Activated T-cell treated with anti-CD3 and anti-CD28 coated beads for 1 hour (primary cell): ENCODE results near the gene CREB3.

Experiments used
- DNase-seq: peaks from one replicate; pipeline ENCODE4 v3.0.0-alpha.2; 2020; ENCODE audit warnings: low read depth

Gene CREB3

GRCh38 chr9:35727676-35728040 is 4.8 kb upstream of the CREB3 start:
- DNase-seq = no peak

- no peak for DNase-seq
These were observed 4.2 kb upstream of the CREB3 start for GRCh38 chr9:35728041-35728971.

- no peak for DNase-seq
These were observed 3.4 kb upstream of the CREB3 start for GRCh38 chr9:35729101-35729500.

GRCh38 chr9:35729700-35730485 is 2.6 kb upstream of the CREB3 start:
- DNase-seq = no peak

GRCh38 chr9:35730486-35730854 is 2.0 kb upstream of the CREB3 start:
- DNase-seq = no peak

- DNase-seq = no peak
These were observed 866 bp upstream of the CREB3 start for GRCh38 chr9:35731415-35732184.

- DNase-seq = no peak
These were observed 505 bp downstream of the CREB3 start for GRCh38 chr9:35732800-35733541.

- no peak for DNase-seq
These were observed 1.6 kb downstream of the CREB3 start for GRCh38 chr9:35734096-35734495.

- DNase-seq = peak; percentile 49
These were observed 3.8 kb downstream of the CREB3 start for GRCh38 chr9:35736201-35736633.

GRCh38 chr9:35737143-35737542 is 4.7 kb downstream of the CREB3 start:
- no peak for DNase-seq

GRCh38 chr9:35738186-35738585 is 5.7 kb downstream of the CREB3 start:
- DNase-seq = no peak

- DNase-seq = no peak
These were observed 6.5 kb downstream of the CREB3 start for GRCh38 chr9:35738924-35739323.

GRCh38 chr9:35740243-35740642 is 7.8 kb downstream of the CREB3 start:
- DNase-seq = no peak

GRCh38 chr9:35741740-35742139 is 9.3 kb downstream of the CREB3 start:
- DNase-seq = no peak

GRCh38 chr9:35743452-35743851 is 11.0 kb downstream of the CREB3 start:
- DNase-seq = no peak

- DNase-seq = no peak
These were observed 11.5 kb downstream of the CREB3 start for GRCh38 chr9:35743880-35744518.

GRCh38 chr9:35745569-35745968 is 13.1 kb downstream of the CREB3 start:
- no peak for DNase-seq

- no peak for DNase-seq
These were observed 14.1 kb downstream of the CREB3 start for GRCh38 chr9:35746583-35746982.

GRCh38 chr9:35748242-35748857 is 15.9 kb downstream of the CREB3 start:
- no peak for DNase-seq

- peak; percentile 38 for DNase-seq
These were observed 16.5 kb downstream of the CREB3 start, which contains the start of the genes GBA2 and RGP1 for GRCh38 chr9:35748858-35749514. TSS of gene GBA2 (minus strand) at chr9:35749228. CDS start at chr9:35748704, 524 bp downstream. TSS of gene RGP1 (plus strand) at chr9:35749287. CDS start at chr9:35749756, 469 bp downstream.
